H1 (cell line): ENCODE results near the gene CISD1. TPM values are rescaled to one million over a fixed set of nuclear protein-coding genes. Genes with fewer than 3 reads are reported as not detected.

Source experiments
- CTCF ChIA-PET: fragments of 300-600 bp; sonication (Branson Sonifier 250); formaldehyde crosslinking; loops from one replicate; lab custom pipeline; 2021; ENCODE audit not compliant: partially characterized antibody; lab: Charles Lee
- POLR2A ChIA-PET: fragments of 300-600 bp; sonication (Branson Sonifier 250); formaldehyde crosslinking; loops from one replicate; lab custom pipeline; 2021; ENCODE audit warnings: inconsistent platforms; ENCODE audit not compliant: partially characterized antibody; lab: Charles Lee
- DNase-seq, 2 experiments: peaks; one replicate each; pipeline versions ENCODE4 v3.0.0 to v3.0.0-alpha.2; 2010 to 2022; ENCODE audit warnings: low spot score in 2 of 2, low read depth in 1 of 2, mixed read lengths in 1 of 2
- FAIRE-seq: peaks from 2 replicates; lab custom pipeline; 2011; peaks lifted over from hg19 to GRCh38; lab: Jason Lieb, UNC
- H2AFZ ChIP-seq: 2 replicates; pipeline ENCODE4 v1.8.1; 2012; ENCODE audit warnings: low read length, inconsistent platforms
- H2AK5ac ChIP-seq: 2 replicates; pipeline ENCODE4 v1.6.1; 2013; ENCODE audit warnings: low read depth, low read length
- H2BK120ac ChIP-seq: replicated peaks from 2 replicates; pipeline ENCODE3; 2013; ENCODE audit warnings: low read depth, low read length, inconsistent platforms
- H2BK12ac ChIP-seq: 2 replicates; pipeline ENCODE4 v1.6.1; 2013; ENCODE audit warnings: low read depth, low read length
- H2BK15ac ChIP-seq: 2 replicates; pipeline ENCODE4 v1.6.1; 2013; ENCODE audit warnings: low read length
- H2BK20ac ChIP-seq: 2 replicates; pipeline ENCODE4 v1.6.1; 2013; ENCODE audit warnings: low read length
- H2BK5ac ChIP-seq: 2 replicates; pipeline ENCODE4 v1.6.1; 2013; ENCODE audit warnings: low read depth, low read length
- H3K14ac ChIP-seq: 2 replicates; pipeline ENCODE4 v1.6.1; 2013; ENCODE audit warnings: inconsistent platforms; ENCODE audit not compliant: insufficient read length
- H3K18ac ChIP-seq: 2 replicates; pipeline ENCODE4 v1.6.1; 2013; ENCODE audit warnings: low read length; ENCODE audit errors: extremely low read depth
- H3K23ac ChIP-seq: 2 replicates; pipeline ENCODE4 v1.6.1; 2013; ENCODE audit warnings: inconsistent platforms; ENCODE audit not compliant: insufficient read length
- H3K23me2 ChIP-seq: 2 replicates; pipeline ENCODE4 v1.6.1; 2013; ENCODE audit warnings: low read depth, low read length
- H3K27ac ChIP-seq: 2 replicates; pipeline ENCODE4 v1.6.1; 2011; ENCODE audit warnings: low read depth, low read length, inconsistent platforms
- H3K27me3 ChIP-seq, 4 experiments: replicated peaks in 1 of 4; 1 replicate in 1 of 4; 2 replicates in 3 of 4; pipeline versions ENCODE4 v1.6.1 to v1.8.1; 2011 to 2013; ENCODE audit warnings: low read length in 3 of 4, mild to moderate bottlenecking in 3 of 4, inconsistent platforms in 2 of 4, mixed read lengths in 2 of 4, moderate library complexity in 1 of 4; ENCODE audit not compliant: control insufficient read depth in 3 of 4, insufficient read depth in 3 of 4; ENCODE audit errors: extremely low read depth in 1 of 4
- H3K36me3 ChIP-seq, 4 experiments: 2 replicates each; pipeline versions ENCODE4 v1.6.1 to v1.8.1; 2011 to 2013; ENCODE audit warnings: mild to moderate bottlenecking in 4 of 4, low read length in 3 of 4, moderate library complexity in 2 of 4, control low read depth in 1 of 4, inconsistent platforms in 1 of 4; ENCODE audit not compliant: insufficient read depth in 4 of 4, control insufficient read depth in 2 of 4
- H3K4ac ChIP-seq: replicated peaks from 2 replicates; pipeline ENCODE3; 2013; ENCODE audit warnings: low read length, low read depth, mixed read lengths, inconsistent platforms; ENCODE audit not compliant: insufficient read length
- H3K4me1 ChIP-seq, 4 experiments: replicated peaks in 1 of 4; 1 replicate in 1 of 4; 2 replicates in 3 of 4; pipeline versions ENCODE4 v1.6.1 to v1.8.1; 2011 to 2013; ENCODE audit warnings: low read length in 3 of 4, inconsistent platforms in 2 of 4, mixed read lengths in 1 of 4; ENCODE audit not compliant: insufficient read depth in 4 of 4, control insufficient read depth in 3 of 4
- H3K4me2 ChIP-seq, 2 experiments: 2 replicates each; pipeline versions ENCODE4 v1.6.1 to v1.8.1; 2011 to 2013; ENCODE audit warnings: low read depth in 2 of 2, low read length in 2 of 2, control low read depth in 1 of 2, inconsistent platforms in 1 of 2, mild to moderate bottlenecking in 1 of 2; ENCODE audit not compliant: insufficient read depth in 1 of 2
- H3K4me3 ChIP-seq, 4 experiments: fragments of 200-600, 300-600 bp in 1 of 4; sonication (generic), shearing (Covaris generic), sonication (Bioruptor Twin) in 1 of 4; 2 replicates each; pipeline versions ENCODE4 v1.5.1 to v1.8.1; 2011 to 2016; ENCODE audit warnings: low read length in 4 of 4, low read depth in 3 of 4, control low read depth in 2 of 4, inconsistent platforms in 2 of 4, mild to moderate bottlenecking in 2 of 4, mixed read lengths in 1 of 4, moderate library complexity in 1 of 4; ENCODE audit not compliant: insufficient read depth in 2 of 4; ENCODE audit errors: extremely low read depth in 1 of 4
- H3K56ac ChIP-seq: replicated peaks from 2 replicates; pipeline ENCODE3; 2013; ENCODE audit warnings: low read depth, mild to moderate bottlenecking, mixed read lengths, low read length, inconsistent platforms; ENCODE audit not compliant: insufficient read length
- H3K79me1 ChIP-seq: 2 replicates; pipeline ENCODE4 v1.6.1; 2013; ENCODE audit warnings: low read depth, low read length, control low read depth
- H3K79me2 ChIP-seq, 2 experiments: 2 replicates each; pipeline versions ENCODE4 v1.6.1 to v1.8.1; 2012 to 2013; ENCODE audit warnings: low read length in 2 of 2, mild to moderate bottlenecking in 2 of 2, inconsistent platforms in 1 of 2; ENCODE audit not compliant: insufficient read depth in 2 of 2, control insufficient read depth in 1 of 2
- H3K9ac ChIP-seq, 4 experiments: replicated peaks in 1 of 4; 1 replicate in 1 of 4; 2 replicates in 3 of 4; pipeline versions ENCODE4 v1.6.1 to v1.8.1; 2011 to 2013; ENCODE audit warnings: low read depth in 3 of 4, low read length in 3 of 4, control low read depth in 2 of 4, mild to moderate bottlenecking in 2 of 4, moderate library complexity in 2 of 4, inconsistent platforms in 1 of 4; ENCODE audit errors: extremely low read depth in 1 of 4
- H3K9me3 ChIP-seq, 2 experiments: 2 replicates each; pipeline versions ENCODE4 v1.6.1 to v1.8.1; 2012 to 2013; ENCODE audit warnings: mild to moderate bottlenecking in 2 of 2, moderate library complexity in 2 of 2, control low read depth in 1 of 2, inconsistent platforms in 1 of 2, low read depth in 1 of 2, low read length in 1 of 2, mixed read lengths in 1 of 2; ENCODE audit not compliant: insufficient read depth in 2 of 2
- H4K20me1 ChIP-seq, 2 experiments: replicated peaks in 1 of 2; 2 replicates each; pipeline versions ENCODE3 to v1.8.1; 2011 to 2013; ENCODE audit warnings: inconsistent platforms in 2 of 2, low read length in 2 of 2, mild to moderate bottlenecking in 1 of 2; ENCODE audit not compliant: insufficient read depth in 2 of 2, control insufficient read depth in 1 of 2
- H4K5ac ChIP-seq: 2 replicates; pipeline ENCODE4 v1.6.1; 2013; ENCODE audit warnings: low read length, low read depth, mixed read lengths, inconsistent platforms; ENCODE audit not compliant: insufficient read length
- H4K8ac ChIP-seq: 2 replicates; pipeline ENCODE4 v1.8.0; 2013; ENCODE audit warnings: mild to moderate bottlenecking, moderate library complexity, low read length, inconsistent platforms; ENCODE audit not compliant: insufficient read depth; ENCODE audit errors: extremely low read depth
- H4K91ac ChIP-seq: replicated peaks from 2 replicates; pipeline ENCODE3; 2013; ENCODE audit warnings: low read length, mixed read lengths, inconsistent platforms; ENCODE audit not compliant: insufficient read length
- ATF3 ChIP-seq: IDR thresholded peaks from 2 replicates; pipeline ENCODE4 v1.6.1; 2011; ENCODE audit warnings: low read depth, mild to moderate bottlenecking, low read length; ENCODE audit not compliant: insufficient read depth
- FOSL1 ChIP-seq: IDR thresholded peaks from 2 replicates; pipeline ENCODE4 v1.6.1; 2011; ENCODE audit warnings: mild to moderate bottlenecking, low read depth, low read length, moderate library complexity; ENCODE audit not compliant: insufficient read depth
- KDM4A ChIP-seq: IDR thresholded peaks from one replicate; pipeline ENCODE4 v1.7.1; 2012; ENCODE audit warnings: low read depth, mild to moderate bottlenecking, moderate library complexity, low read length, inconsistent platforms; ENCODE audit not compliant: severe bottlenecking
- KDM5A ChIP-seq: fragments of 200-600 bp; IDR thresholded peaks from 2 replicates; pipeline ENCODE4 v1.7.1; 2012; ENCODE audit warnings: mild to moderate bottlenecking, low read length, inconsistent platforms, mixed read lengths
- MAFK ChIP-seq: IDR thresholded peaks from 2 replicates; pipeline ENCODE4 v1.6.1; 2012; ENCODE audit warnings: low read depth, mild to moderate bottlenecking, improper control_type of control experiment, low read length
- MAX ChIP-seq: IDR thresholded peaks from 2 replicates; pipeline ENCODE4 v1.6.1; 2012; ENCODE audit warnings: inconsistent platforms
- PHF8 ChIP-seq: fragments of 200-600 bp; sonication (generic); conservative IDR thresholded peaks from 2 replicates; pipeline ENCODE4 v1.7.1; 2012; ENCODE audit warnings: low read depth, mild to moderate bottlenecking, inconsistent platforms, low read length, moderate library complexity
- RAD21 ChIP-seq, 2 experiments: IDR thresholded peaks in 1 of 2; conservative IDR thresholded peaks in 1 of 2; 2 replicates each; pipeline ENCODE4 v1.6.1; 2011; ENCODE audit warnings: low read depth in 2 of 2, low read length in 2 of 2, improper control_type of control experiment in 1 of 2, inconsistent platforms in 1 of 2, mild to moderate bottlenecking in 1 of 2, moderate library complexity in 1 of 2
- RFX5 ChIP-seq: IDR thresholded peaks from 2 replicates; pipeline ENCODE4 v1.6.1; 2011; ENCODE audit warnings: low read depth, low read length, improper control_type of control experiment, borderline replicate concordance
- TBP ChIP-seq: IDR thresholded peaks from 2 replicates; pipeline ENCODE4 v1.6.1; 2011; ENCODE audit warnings: low read depth, low read length, improper control_type of control experiment
- TEAD4 ChIP-seq: IDR thresholded peaks from 2 replicates; pipeline ENCODE4 v1.6.1; 2012; ENCODE audit warnings: low read depth, low read length, inconsistent platforms, mixed read lengths
- WGBS, 2 experiments: shearing (Covaris generic) in 1 of 2; methylation state at CpG; one replicate each; pipeline versions ENCODE4 v1.1.6 to v1.1.7; 2013 to 2015; ENCODE audit warnings: low lambda C conversion rate in 2 of 2, mixed read lengths in 2 of 2, inconsistent platforms in 1 of 2, low coverage in 1 of 2, missing lambda C conversion rate in 1 of 2; ENCODE audit not compliant: insufficient replicate concordance in 2 of 2, insufficient coverage in 1 of 2, insufficient read length in 1 of 2; ENCODE audit errors: extremely low coverage in 1 of 2, missing lambda C conversion rate in 1 of 2; 5-methylcytosine and 5-hydroxymethylcytosine counted together
- polyA plus RNA-seq, 7 experiments: library from polyadenylated mRNA; depleted of rRNA in 3 of 7; stranded (reverse) in 5 of 7; unstranded in 2 of 7; fragments of >200 nt in 5 of 7; fragments of 200-250 nt in 2 of 7; gene quantifications; 1 replicate in 5 of 7; 2 replicates in 1 of 7; 4 replicates in 1 of 7; pipeline versions ENCODE4 v1.2.1 to v1.2.3, GENCODE V29; 2011 to 2013; ENCODE audit warnings: missing spikeins in 2 of 7, mixed read lengths in 2 of 7
- total RNA-seq: library from RNA; stranded (reverse); fragmentation: NEBNext Ultra II Directional; extraction: Animal tissue kit (Norgen Biotek cat#: 25700); gene quantifications from 2 replicates; pipeline ENCODE4 v1.2.1, GENCODE V29; 2021

Gene CISD1
- total and polyA plus RNA-seq, 2 of the 8 experiments (the other 6 are each of a cell fraction or from before 2014, with no cell fraction given), result 22.6 to 43.2 TPM

GRCh38 chr10:58330431-58330830, 61.5 kb downstream of the CISD1 start:
- H2BK5ac ChIP-seq, result no peak overlapping the region
- DNase-seq, result no peak
- H3K79me2 ChIP-seq, result peaks cover 0 to 1% of the 10 kb centered on the region in 2 experiments; a peak in 1 of 4 replicates
- no peak overlapping the region for H3K18ac ChIP-seq
- ChIA-PET CTCF (interaction anchor here (0.7 to 1.6 kb wide), 2 partner anchors 31 to 139 kb away, joined by 3 read pairs; no protein-coding TSS in a partner anchor), POLR2A (no interaction called here)
- H3K4me2 ChIP-seq, result no peak overlapping the region
- no peak overlapping the region for H4K5ac ChIP-seq
- no peak overlapping the region for H3K27ac ChIP-seq
- no peak overlapping the region for H4K91ac ChIP-seq
- no peak overlapping the region for H3K4ac ChIP-seq
- no peak overlapping the region for H3K9ac ChIP-seq
- H3K9me3 ChIP-seq, result peaks cover 0 to 3% of the 10 kb centered on the region in 2 experiments; a peak in 1 of 4 replicates
- H3K56ac ChIP-seq, result no peak overlapping the region
- H3K79me1 ChIP-seq, result no peaks in the 10 kb centered on the region
- H2AK5ac ChIP-seq, result no peak overlapping the region
- H2BK20ac ChIP-seq, result no peak overlapping the region
- peaks cover under 1% of the 10 kb centered on the region; the same call in 1 of the 2 replicates for H3K23me2 ChIP-seq
- no peaks in the 10 kb centered on the region for H3K36me3 ChIP-seq
- no peak overlapping the region for H4K8ac ChIP-seq
- no peak overlapping the region for H2BK12ac ChIP-seq
- no peak overlapping the region for H3K14ac ChIP-seq
- no peak overlapping the region for H3K4me3 ChIP-seq
- no peak overlapping the region for H2BK15ac ChIP-seq
- H4K20me1 ChIP-seq, result no peaks in the 10 kb centered on the region
- no peak for FAIRE-seq
- H3K23ac ChIP-seq, result no peak overlapping the region
- no peak overlapping the region for H2BK120ac ChIP-seq
- 79% methylated on average over 1 of the region's 1 CpG; no CpG with 5 or more reads in 1 of the 2 experiments for WGBS, 2 experiments
- H2AFZ ChIP-seq, result no peak overlapping the region
- no peaks in the 10 kb centered on the region for H3K27me3 ChIP-seq
- H3K4me1 ChIP-seq, result peaks cover 0 to 3% (median 0%) of the 10 kb centered on the region in 4 experiments; a peak in 2 of 7 replicates
- TF ChIP-seq PHF8, result no peak
- no peak for TF ChIP-seq KDM4A
- TF ChIP-seq RFX5, result no peak
- TF ChIP-seq MAFK, result no peak
- no peak for TF ChIP-seq TBP
- TF ChIP-seq FOSL1, result no peak
- TF ChIP-seq RAD21 (IDR thresholded peaks at IDR 0.05 in 1 of 2, conservative IDR thresholded peaks at IDR 0.05 in 1 of 2; ENCODE audit: low read depth in 2 of 2, low read length in 2 of 2), result no peak
- TF ChIP-seq ATF3, result no peak
- no peak for TF ChIP-seq TEAD4
- no peak for TF ChIP-seq MAX
- TF ChIP-seq KDM5A, result no peak
